HG02610 (cell line): ENCODE data around the gene NCF4.

Source experiments
- ATAC-seq: cut with Tn5 transposase; IDR thresholded peaks from one replicate; pipeline ENCODE4 v1.9.1; 2021; ENCODE audit warnings: mild to moderate bottlenecking, moderate library complexity; ENCODE audit not compliant: unreplicated experiment

Gene NCF4

GRCh38 chr22:36860821-36861659 lies at the start of gene NCF4:
NCF4 (plus strand) TSS chr22:36861006; CDS start chr22:36861172, 166 bp downstream.
- ATAC-seq: peak; percentile 74

- no peak for ATAC-seq
Observed at GRCh38 chr22:36811094-36811800, 49.6 kb upstream of the NCF4 start.

- ATAC-seq: no peak
Observed at GRCh38 chr22:36814801-36815200, 46.0 kb upstream of the NCF4 start.

GRCh38 chr22:36815558-36816338 lies 45.1 kb upstream of the NCF4 start:
- no peak for ATAC-seq

- ATAC-seq: no peak
Observed at GRCh38 chr22:36816339-36816635, 44.5 kb upstream of the NCF4 start.

GRCh38 chr22:36816636-36817524 lies 43.9 kb upstream of the NCF4 start, which contains the start of gene PVALB:
PVALB (minus strand) TSS chr22:36817035; CDS start chr22:36817005, 30 bp downstream.
- ATAC-seq: no peak

GRCh38 chr22:36817525-36817848 lies 43.3 kb upstream of the NCF4 start:
- no peak for ATAC-seq

- no peak for ATAC-seq
Observed at GRCh38 chr22:36818010-36818642, 42.7 kb upstream of the NCF4 start.

GRCh38 chr22:36819112-36819511 lies 41.7 kb upstream of the NCF4 start:
- ATAC-seq: no peak

GRCh38 chr22:36822581-36822980 lies 38.2 kb upstream of the NCF4 start:
- no peak for ATAC-seq

- ATAC-seq: no peak
Observed at GRCh38 chr22:36823186-36823839, 37.5 kb upstream of the NCF4 start.

GRCh38 chr22:36824655-36825054 lies 36.2 kb upstream of the NCF4 start:
- ATAC-seq: no peak

GRCh38 chr22:36826262-36826661 lies 34.5 kb upstream of the NCF4 start:
- ATAC-seq: no peak

- no peak for ATAC-seq
Observed at GRCh38 chr22:36828815-36829214, 32.0 kb upstream of the NCF4 start.

- ATAC-seq: no peak
Observed at GRCh38 chr22:36829370-36830002, 31.3 kb upstream of the NCF4 start.

GRCh38 chr22:36830601-36831000 lies 30.2 kb upstream of the NCF4 start:
- no peak for ATAC-seq

GRCh38 chr22:36831206-36831605 lies 29.6 kb upstream of the NCF4 start:
- ATAC-seq: no peak

GRCh38 chr22:36831717-36832116 lies 29.1 kb upstream of the NCF4 start:
- ATAC-seq: no peak

GRCh38 chr22:36833073-36833472 lies 27.7 kb upstream of the NCF4 start:
- ATAC-seq: no peak
